ENCODE measurements around the gene SLC1A4.
"Not testable (repeated sequence)": the region's sequence is repeated elsewhere in the genome, so short reads cannot be mapped to it uniquely, and the experiment has no call there.

Gene SLC1A4

DNA sequence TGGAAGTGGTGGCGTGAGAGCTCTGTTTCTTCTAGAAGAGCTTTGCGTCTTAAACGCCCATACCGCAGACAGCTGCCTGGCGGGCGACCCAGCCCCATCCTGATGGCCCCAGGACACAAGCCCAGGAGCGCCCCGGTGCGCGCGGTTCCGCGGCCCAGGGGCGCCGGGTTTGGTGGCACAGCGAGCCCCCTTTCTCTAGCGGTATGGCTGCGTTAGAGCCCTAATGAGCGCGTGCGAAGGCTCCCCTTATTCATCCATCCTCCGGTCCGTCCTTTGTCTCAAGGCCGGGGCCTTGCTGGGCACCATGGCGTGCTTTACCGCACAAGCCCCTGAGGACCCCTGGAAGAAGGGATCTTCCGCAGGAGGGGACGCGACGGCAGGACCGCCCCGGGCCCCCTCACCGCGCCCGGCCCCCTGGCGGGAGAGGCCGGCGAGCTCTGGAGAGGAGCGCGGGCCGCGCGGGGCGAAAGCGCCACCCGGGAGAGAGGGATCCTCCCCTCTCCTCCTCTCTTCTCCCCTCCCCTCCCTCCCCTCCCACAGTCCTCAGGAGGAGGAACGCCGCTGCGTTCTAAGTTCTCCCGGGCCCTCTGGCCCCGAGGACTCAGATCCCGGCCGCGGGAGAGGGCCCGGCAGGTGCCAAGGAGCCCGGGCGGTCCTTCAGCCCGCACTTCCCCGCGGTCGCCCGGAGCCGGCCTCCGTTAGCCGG, 626 bp upstream of the SLC1A4 start:
- Histone ChIP-seq H3K4me3 (peak overlapping the region; percentile 66 to 81 (median 74)), H3K27ac (peak overlapping the region; percentile 51 to 96 (median 90))

DNA sequence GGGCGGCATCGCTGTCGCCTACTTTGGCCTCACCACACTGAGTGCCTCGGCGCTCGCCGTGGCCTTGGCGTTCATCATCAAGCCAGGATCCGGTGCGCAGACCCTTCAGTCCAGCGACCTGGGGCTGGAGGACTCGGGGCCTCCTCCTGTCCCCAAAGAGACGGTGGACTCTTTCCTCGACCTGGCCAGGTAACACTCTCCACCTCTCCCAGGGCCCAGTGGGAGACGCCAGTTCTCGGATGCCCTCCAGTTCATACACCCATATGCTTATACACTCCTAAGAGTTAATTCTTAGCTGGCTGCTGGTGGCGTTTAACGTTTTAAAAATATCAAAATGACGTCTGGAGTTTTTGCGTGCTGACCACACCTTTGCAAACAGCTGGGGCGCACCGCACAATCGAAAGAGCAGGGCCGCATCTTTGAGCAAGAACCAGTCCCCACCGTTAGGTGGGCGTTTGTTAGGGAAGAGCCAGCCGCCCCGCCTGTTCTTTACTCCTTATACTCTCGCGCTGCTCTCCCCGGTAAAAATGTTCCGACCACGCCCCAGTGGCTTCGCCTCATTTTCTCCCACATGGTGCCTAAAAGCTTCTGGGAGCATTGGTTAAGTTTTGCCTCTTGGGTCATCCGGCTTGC, 899 bp downstream of the SLC1A4 start:
- peak overlapping the region in 16 of 21 experiments; percentile 37 to 96 (median 85) for H3K27ac ChIP-seq
- H3K4me3 ChIP-seq: peak overlapping the region; percentile 66 to 81 (median 74)

DNA sequence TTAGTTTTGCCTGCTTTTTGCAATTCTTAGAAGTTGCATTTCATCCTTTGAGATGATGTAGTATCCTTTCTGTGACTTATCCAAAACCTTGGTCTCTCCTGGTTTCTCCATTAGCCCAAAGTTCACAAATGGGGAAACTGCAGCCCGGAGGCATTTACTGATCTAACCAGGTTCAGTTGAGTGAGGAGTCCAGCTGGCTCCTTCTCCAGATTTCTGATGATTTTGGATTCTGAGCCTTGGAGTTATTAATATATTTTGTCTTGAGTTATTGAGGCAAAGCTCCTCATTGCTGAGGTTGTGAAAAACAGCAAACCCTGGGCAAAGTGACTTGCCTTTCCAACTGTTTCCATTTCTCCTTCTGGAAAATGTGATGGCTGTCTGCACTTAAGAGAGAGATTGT, 1.7 kb downstream of the SLC1A4 start:
- H3K27ac ChIP-seq: peak overlapping the region in 3 of 21 experiments; percentile 91 to 95 (median 91)
- H3K4me3 ChIP-seq: peak overlapping the region; percentile 66 to 81 (median 74)

DNA sequence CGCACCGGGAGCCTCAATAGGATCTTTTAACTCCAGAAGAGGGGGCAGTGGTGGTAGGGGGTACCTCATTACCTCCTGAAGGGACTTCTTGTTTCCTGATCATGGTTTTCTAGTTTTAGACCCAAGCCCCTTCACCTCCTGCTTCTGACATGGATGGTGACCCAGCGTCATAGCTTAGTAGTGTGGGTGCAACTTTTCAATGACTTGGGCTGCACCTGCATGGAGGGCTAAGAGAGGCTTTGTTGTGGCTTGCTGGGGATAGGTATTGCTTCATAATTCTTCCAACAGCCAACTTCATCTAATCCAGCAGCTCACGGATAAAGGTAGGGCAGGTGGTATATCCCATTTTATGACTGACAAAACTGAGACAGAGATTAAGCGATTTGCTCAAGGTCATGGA, 3.0 kb downstream of the SLC1A4 start:
- H3K27ac ChIP-seq: no peak overlapping the region
- peak overlapping the region in 1 of 7 experiments; percentile 76 for H3K4me3 ChIP-seq

DNA sequence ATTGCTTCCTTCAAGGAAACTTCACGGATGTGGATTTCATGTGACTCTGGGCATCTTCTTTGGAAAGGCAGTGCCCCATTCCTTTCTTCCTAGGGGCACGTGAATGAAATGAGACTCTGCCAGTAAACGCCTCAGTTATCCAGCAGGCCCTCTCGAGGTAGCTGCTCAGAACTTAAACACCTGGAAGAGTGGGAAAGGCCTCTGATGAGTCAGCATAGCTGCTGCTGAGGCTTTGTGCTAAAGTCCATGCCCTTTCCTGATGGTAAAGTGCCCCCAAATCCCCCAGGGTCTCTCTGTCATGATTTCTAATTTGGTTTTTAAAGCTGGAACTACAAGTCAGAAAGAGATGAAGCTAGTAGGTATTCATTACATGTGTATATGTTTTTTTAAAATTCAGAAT, 3.8 kb downstream of the SLC1A4 start:
- H3K27ac ChIP-seq: no peak overlapping the region
- H3K4me3 ChIP-seq: peak overlapping the region in 1 of 7 experiments; percentile 76

DNA sequence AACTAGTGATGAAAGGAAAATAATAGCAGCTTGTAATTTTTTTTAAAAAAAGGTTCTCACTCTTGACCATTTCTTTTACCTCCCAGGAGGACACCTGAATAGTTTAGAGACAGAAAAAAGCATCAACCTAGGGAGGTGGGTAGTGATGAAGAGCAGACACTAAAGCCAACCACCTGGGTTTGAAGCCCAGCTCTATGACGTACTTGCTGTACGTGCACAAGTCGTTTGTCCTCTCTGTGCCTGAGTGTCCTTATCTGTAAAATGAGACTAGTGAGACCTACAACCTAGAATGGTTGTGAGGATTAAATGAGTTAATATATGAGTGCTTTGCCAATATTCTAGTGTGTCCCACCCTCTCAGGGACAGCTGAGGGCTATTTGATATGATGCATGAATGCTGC, 5.8 kb downstream of the SLC1A4 start:
- no peak overlapping the region for H3K4me3 ChIP-seq
- H3K27ac ChIP-seq: no peak overlapping the region

DNA sequence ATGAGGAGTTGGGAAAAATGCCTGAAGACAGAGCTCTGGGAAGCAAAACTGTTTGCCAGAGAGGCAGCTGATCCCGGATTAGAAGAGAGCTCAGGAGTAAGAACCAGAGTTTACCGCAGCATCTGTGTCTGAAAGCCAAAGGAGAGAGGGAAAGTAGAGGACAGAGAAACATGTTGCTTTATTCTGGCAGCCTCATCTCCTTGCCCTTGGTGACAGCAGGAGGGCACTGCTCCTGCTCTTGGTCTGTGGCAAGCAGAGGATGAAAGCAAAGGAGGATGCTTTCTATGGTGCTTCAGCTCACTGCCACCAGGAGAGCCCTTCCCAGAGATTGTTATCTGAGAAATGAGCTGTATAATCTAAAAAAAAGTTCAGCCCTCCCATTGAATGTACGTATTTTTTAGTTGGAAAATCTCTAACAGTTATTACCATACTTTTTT, 7.7 kb downstream of the SLC1A4 start:
- no peak overlapping the region for H3K4me3 ChIP-seq
- no peak overlapping the region for H3K27ac ChIP-seq

DNA sequence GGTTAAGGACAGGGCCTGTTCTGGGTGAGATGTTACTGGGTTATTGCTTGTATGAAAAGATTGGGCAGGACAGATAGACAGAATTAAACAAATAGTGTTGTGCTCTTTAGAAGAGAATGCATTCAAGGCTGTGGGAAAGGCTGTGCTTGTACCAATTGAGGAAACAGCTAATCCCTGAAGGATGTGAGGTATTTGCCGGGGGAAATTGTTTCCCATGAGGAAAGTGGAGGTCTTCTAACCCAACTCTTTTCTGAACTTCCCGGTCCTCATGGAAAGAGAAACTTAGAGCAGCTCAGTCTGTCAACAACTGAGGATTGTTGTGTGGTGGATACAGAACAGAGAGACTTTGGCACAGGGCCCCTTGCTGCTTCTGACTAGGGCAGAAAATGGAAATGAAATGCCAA, 9.5 kb downstream of the SLC1A4 start:
- Histone ChIP-seq H3K4me3 (no peak overlapping the region), H3K27ac (peak overlapping the region in 5 of 21 experiments; percentile 2 to 40 (median 17))

DNA sequence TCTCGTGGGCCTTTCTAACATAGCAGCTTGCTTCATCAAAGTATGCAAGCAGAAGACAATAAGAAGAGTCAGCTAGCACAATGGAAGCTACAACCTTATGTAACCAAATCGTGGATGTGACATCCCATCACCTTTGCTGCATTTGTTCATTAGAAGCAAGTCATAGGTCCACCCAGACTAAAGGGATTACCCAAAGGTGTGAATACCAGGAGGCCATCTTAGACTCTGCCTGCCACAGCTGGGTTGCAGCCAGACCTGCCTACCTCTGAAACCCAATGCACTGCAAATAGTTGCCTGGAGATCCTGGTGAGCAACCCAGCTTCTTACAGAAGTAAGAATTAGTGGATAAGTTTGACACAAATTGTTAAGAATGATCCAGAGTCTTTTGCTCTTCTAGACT, 10.6 kb downstream of the SLC1A4 start:
- Histone ChIP-seq H3K27ac (no peak overlapping the region), H3K4me3 (no peak overlapping the region)

DNA sequence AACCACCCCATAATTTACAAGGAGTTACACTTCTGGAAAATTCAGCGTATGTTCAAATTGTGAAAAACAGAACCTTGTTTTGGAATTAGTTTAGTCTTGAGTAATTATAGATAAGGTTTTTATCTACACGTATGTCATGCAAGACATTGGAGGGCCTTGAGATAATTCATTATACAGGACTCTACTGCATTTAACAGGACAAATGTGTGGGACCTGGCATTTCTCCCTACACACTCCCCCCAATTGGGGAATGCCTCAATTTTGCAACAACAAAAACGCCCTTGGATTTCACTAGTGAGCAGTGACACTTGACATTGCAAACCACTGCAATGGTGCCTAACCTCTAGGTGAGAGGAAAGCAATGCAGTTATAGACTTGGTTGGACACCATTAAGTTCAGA, 11.4 kb downstream of the SLC1A4 start:
- no peak overlapping the region for H3K27ac ChIP-seq
- no peak overlapping the region for H3K4me3 ChIP-seq

DNA sequence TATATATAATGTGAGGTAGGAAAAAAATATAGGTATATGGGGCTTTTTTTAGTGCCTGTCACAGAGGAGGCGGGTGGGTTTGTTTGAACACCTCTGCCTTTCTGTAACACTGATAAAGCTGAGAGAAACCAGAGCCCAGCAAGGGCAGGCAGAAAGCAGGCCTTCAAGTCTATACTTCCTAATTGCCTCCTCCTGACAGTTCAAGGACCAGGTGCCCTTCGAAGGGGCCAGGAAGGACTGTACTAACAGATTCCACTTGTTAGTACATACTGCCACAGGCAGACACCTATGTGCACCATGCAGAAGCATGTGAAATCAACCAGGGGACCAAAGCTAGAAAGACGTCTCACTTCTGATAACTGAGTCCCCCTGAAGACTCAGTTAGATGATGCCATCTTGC, 13.8 kb downstream of the SLC1A4 start:
- Histone ChIP-seq H3K4me3 (no peak overlapping the region), H3K27ac (no peak overlapping the region)

DNA sequence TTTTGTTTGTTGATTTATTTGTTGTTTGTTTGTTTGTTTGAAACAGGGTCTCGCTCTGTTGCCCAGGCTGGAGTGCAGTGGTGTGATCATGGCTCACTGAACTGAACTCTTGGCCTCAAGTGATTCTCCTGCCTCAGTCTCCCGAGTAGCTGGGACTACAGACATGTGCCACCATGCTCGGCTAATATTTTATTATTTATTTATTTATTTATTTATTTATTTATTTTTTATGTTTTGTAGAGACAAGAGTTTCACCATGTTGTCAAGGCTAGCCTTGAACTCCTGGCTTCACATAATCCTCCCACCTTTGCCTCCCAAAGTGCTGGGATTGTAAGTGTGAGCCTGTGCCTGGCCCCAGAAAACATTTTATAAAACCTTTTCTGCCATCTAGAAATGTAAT, 15.0 kb downstream of the SLC1A4 start:
- not testable (repeated sequence) for H3K27ac ChIP-seq, H3K4me3 ChIP-seq

DNA sequence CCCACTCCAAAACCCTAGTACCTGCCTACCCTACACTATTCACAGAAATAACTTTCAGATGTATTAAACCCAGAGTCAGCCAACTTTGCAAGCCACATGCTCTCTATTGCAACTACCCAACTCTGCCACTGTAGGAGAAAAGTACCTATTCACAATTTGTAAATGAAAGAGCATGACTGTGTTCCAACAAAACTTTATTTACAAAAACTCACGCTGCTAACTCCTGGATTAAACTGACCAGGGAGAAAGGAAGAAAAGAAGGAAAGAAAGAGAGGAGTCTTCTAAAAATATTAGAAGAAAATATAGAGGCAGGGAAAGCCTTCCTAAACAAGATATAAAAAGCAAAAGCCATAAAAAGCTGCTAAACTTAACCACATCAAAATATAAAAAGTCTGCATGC, 24.6 kb downstream of the SLC1A4 start:
- no peak overlapping the region for H3K4me3 ChIP-seq

DNA sequence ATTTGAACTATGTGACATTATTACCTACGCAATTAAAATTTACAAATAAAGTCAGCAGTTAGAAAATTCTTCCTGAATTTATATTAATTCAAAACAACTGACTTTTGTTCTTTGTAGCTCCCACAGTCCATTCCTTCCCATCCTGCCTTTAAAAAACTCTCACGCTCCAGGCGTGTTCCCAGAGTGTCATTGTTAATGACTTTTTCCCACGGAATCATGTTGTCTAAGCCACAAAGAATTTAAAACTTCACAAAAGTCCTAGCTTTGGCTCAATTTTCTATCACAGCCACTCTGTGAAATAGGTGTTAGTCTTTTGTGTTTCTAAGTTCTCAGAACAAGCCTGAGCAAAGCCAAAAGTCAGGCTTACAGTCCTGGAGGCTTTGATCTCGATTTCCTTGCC, 26.5 kb downstream of the SLC1A4 start:
- H3K27ac ChIP-seq: no peak overlapping the region

More for the DNA sequence above, 24.6 kb downstream of the SLC1A4 start:
- H3K27ac ChIP-seq: no peak overlapping the region

DNA sequence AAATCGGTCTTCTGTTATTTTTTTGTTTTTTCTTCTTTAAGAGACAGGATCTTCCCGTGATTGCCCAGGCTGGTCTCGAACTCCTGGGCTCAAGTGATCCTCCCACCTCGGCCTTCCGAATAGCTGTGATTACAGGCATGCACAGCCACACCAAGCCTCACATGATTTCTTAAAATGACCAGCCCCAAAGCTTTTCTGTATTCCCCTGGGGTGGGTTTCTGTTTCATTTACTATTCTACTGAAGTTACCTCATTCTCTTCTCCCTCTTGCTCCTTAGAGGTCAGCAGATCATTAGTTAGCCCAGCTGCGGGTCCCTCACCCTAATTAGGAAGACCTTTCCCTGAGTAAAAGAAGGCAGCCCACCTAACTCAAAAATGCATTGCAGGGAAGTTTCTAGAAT, 27.6 kb downstream of the SLC1A4 start:
- Histone ChIP-seq H3K27ac (peak overlapping the region in 5 of 21 experiments; percentile 3 to 68 (median 15)), H3K4me3 (no peak overlapping the region)

More for the DNA sequence above, 26.5 kb downstream of the SLC1A4 start:
- H3K4me3 ChIP-seq: no peak overlapping the region

DNA sequence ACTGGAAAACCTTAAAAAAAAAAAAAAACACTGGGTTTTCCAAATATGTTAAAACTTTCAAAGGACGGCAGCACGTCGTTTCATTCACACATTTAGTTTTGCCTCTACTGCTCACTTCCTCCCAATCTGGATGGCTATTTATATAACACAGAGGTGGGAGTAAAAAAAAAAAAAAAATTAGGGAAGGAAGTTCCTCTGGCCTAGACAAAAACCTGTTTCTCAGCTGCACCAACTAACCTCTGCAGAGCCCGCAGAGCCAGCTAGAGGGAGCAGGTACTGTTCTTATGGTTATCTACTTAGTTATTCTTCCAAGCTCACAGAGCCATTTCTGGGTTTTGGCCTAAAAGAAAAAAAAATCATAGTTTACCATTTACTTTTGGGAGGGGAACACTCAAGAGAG, 28.1 kb downstream of the SLC1A4 start:
- H3K27ac ChIP-seq: peak overlapping the region in 8 of 21 experiments; percentile 2 to 72 (median 33)
- H3K4me3 ChIP-seq: no peak overlapping the region

DNA sequence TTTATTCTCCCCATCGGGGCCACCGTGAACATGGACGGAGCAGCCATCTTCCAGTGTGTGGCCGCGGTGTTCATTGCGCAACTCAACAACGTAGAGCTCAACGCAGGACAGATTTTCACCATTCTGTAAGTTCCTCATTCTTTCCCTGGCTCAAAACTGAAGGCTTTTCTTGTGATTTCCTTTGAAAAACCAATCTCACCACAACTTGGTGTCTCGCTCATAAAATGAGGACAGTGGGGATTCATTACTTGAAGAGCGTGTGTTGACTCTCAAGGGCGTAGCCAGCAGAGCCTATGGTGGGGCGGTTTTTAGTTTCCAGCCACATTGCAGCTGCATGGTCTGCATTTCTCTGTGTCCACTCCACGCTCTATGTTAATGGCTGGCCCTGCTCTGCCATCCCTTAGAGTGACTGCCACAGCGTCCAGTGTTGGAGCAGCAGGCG, 29.0 kb downstream of the SLC1A4 start:
- H3K27ac ChIP-seq: peak overlapping the region in 9 of 21 experiments; percentile 2 to 72 (median 34)
- no peak overlapping the region for H3K4me3 ChIP-seq

DNA sequence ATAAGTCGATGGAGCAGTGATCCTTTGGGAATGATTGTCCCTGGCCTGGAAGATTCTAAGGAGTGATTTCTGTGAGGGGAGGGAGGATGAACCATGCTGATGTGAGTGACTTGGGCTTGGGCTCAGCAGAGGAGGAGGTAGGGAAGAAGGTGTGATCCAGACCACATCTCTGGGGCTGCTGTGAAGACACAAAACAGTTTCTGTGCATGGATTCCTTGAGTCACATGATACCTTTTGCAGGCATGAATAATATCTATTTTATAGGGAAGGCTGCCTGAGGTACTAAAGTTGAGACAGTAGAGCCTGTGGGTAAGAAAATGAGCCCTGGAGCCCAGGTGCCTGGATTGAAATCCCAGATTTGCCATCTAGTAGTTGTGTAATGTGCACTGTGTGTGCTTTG, 29.8 kb downstream of the SLC1A4 start:
- no peak overlapping the region for H3K4me3 ChIP-seq
- peak overlapping the region in 6 of 21 experiments; percentile 1 to 72 (median 38) for H3K27ac ChIP-seq

DNA sequence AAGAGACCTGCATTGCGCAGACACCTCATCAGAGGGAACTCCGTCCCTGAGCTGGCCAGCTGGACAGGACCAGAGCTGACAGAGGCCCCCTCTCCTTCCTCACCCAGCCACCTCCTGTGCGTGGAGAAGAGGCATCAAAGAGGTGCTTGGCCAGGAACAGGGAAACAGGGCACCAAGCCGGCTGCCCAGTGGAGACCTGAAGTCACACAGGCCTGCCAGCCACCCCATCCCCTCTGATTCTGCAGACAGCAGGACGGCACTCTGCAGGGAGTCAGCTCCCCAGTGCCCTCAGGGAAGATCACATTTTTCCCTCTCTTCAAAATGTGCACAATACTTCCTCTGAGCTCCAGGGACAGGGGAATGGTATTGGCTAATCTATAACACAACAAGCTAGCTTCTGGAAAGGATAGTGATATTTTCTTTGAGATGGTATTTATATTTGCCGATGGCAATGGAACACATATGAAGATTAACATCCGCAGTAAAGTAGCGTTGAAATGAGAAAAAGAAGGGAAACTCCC, 30.5 kb downstream of the SLC1A4 start:
- Histone ChIP-seq H3K27ac (peak overlapping the region in 1 of 21 experiments; percentile 37), H3K4me3 (no peak overlapping the region)

DNA sequence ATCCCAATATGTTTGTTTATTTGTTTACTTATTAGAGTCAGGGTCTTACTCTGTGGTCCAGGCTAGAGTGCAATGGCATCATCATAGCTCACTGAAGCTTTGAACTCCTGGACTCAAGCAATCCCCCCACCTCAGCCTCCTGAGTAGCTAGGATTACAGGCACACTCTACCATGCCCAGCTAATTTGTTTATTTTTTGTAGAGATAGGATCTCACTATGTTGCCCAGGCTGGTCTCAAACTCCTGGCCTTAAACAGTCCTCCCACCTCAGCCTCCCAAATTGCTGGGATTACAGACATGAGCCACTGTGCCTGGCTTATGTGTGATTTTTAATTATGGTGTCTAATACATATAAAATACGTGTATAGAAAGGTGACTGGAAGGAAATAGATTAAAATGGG, 31.1 kb downstream of the SLC1A4 start:
- not testable (repeated sequence) for H3K4me3 ChIP-seq, H3K27ac ChIP-seq

DNA sequence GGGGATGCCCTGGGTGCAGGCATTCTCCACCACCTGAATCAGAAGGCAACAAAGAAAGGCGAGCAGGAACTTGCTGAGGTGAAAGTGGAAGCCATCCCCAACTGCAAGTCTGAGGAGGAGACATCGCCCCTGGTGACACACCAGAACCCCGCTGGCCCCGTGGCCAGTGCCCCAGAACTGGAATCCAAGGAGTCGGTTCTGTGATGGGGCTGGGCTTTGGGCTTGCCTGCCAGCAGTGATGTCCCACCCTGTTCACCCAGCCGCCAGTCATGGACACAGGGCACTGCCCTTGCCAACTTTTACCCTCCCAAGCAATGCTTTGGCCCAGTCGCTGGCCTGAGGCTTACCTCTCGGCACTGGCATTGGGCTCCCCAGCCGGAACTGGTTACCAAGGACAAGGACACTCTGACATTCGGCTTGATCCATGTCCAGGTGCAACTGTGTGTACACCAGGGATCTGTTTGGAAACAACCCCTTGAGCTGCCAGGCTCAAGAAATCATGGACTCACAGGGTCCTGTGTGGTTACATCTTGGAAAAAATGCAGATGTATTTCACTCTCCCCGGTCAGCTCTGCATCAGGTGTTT, 31.8 kb downstream of the SLC1A4 start:
- Histone ChIP-seq H3K4me3 (no peak overlapping the region), H3K27ac (no peak overlapping the region)
